OCI-LY1 (cell line): Measurements from ENCODE around the gene RPL12.

Source experiments
- CTCF ChIP-seq: fragments of 200-600 bp; sonication (generic), shearing (Covaris generic); IDR thresholded peaks from 2 replicates; pipeline ENCODE4 v1.5.1; 2017; ENCODE audit warnings: mild to moderate bottlenecking, antibody characterized with exemption, low read length, moderate library complexity, mixed read lengths
- EZH2 ChIP-seq: fragments of 200-600 bp; sonication (generic), shearing (Covaris generic); IDR thresholded peaks from 2 replicates; pipeline ENCODE4 v1.8.0; 2017; ENCODE audit warnings: borderline replicate concordance, mixed run types, mild to moderate bottlenecking, antibody characterized with exemption, low read length, moderate library complexity, mixed read lengths

- no peak for TF ChIP-seq CTCF
- TF ChIP-seq EZH2, result no peak
Observed at GRCh38 chr9:127463911-127464310, 12.7 kb upstream of the RPL12 start.
